Measurements from ENCODE around the gene RNF112.

RNF112 gene

DNA sequence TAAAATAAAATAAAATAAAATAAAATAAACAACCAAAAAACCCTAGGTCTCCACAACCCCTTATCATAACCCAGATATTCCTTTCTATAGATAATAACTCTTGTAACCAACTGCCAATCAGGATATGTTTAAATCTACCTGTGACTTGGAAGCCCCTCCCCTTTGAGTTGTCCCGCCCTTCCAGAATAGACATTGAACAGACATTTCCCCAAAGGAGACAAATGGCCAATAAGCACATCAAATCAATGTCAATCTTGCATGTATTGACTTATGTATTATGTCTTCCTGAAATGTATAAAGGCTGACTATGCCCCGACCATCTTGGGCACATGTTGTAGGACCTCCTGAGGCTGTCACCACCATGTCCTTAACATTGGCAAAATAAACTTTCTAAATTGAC lies 34.2 kb upstream of the RNF112 start:
- DNase-seq: no peak

DNA sequence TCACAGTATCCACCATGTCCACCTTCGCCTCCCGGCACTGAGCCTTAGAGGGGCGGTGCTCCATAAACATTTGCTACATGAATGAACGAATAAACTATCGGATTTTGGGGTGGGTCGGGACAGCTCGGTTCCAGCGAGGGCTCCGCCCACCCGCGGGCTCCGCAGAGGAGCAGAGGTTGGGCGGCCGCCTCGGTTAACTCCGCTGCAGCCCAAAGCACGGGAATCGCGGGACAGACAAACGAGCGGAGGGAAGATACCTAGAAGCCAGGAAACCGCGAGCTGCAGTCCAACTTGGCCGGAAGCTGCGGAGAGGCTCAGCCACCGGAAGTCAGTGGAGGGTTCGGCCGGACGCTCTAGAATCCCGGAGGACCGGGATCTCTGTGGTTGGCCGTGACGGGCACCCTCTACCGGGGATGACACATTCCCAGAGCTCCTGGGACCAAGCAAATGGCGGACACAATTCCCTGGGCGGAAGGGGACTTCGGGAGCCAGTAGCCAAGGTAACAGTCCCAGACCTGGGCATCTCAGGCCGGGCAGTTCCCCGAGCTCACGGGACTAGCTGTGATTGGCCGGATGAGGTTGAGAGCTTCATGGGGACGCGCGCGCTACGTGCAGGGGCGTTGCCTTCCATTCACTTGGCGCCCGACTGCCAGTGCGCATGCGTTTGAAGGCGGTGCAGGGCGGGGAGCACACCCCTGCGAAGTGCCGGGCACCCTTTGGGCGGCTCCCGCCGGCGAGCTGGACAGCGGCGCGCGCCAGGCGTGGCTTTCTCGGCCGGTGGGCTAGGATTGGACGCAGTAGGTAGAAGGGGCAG lies 33.2 kb upstream of the RNF112 start:
- DNase-seq: peak; percentile 93

DNA sequence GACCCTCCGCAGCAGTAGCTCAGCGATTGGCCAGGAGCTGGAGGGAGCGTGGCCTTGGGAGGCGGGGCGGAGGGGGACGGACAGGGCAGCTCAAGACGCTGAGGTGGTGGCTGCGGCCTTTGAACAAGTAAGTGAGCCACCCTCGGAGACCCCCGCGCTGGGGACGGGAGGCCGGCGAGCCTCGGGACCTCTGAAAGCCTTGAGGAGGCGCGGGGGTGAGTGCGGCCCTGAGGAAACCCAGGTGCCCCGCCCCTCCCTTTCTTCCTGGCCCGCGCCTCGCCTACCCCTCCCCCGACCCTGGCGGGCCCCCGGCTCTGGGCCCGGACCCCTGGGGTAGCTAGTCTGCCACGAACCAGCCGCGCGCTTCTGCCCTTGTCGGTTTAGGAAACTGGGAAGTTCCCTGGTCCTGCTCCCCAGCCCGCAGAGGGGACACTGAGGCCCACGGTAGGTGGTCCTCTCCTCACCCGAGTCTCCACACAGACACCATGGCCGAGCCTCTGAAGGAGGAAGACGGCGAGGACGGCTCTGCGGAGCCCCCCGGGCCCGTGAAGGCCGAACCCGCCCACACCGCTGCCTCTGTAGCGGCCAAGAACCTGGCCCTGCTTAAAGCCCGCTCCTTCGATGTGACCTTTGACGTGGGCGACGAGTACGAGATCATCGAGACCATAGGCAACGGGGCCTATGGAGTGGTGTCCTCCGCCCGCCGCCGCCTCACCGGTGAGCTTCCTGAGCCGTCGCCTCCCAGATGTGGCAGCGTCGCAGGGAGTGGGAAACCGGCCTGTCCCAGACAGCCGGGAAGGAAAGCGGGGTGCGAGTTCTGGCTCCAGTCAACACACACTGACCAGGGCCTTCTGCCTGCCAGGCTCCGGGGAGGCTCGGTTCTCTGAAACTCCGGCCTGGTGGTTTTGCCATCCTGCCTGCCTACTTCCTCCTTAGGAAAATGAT lies 32.3 kb upstream of the RNF112 start, which contains the start of gene MAPK7:
MAPK7 (plus strand) TSS at position 83 of the 945 bp plus-strand sequence; CDS start at position 486, 403 bp downstream.
- peak; percentile 23 for DNase-seq

DNA sequence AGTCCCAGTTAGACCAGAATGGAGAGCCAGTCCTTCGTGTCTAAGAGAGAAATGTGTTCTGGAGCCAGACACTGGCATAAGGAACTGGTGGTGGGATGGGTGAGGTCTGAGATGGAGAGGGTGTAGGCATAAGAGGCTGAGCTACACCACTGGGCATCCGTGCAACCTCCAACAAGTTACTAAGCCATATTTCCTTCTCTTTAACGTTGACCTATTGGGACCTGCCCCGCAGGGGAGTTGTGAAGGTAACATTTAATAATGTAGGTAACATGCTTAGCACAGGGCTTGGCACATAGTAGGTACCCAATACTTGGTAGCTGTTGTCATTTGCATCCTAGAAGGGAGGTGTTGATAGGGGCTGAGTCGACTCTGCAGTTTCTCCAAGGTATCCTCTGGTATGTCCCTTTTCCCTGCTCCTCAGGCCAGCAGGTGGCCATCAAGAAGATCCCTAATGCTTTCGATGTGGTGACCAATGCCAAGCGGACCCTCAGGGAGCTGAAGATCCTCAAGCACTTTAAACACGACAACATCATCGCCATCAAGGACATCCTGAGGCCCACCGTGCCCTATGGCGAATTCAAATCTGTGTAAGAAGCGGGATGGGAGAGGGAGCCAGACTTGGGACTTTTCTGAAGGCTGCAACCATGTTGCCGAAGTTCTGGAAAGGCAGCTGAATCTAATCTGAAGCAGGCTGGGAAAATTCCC lies 31.5 kb upstream of the RNF112 start:
- DNase-seq: no peak

DNA sequence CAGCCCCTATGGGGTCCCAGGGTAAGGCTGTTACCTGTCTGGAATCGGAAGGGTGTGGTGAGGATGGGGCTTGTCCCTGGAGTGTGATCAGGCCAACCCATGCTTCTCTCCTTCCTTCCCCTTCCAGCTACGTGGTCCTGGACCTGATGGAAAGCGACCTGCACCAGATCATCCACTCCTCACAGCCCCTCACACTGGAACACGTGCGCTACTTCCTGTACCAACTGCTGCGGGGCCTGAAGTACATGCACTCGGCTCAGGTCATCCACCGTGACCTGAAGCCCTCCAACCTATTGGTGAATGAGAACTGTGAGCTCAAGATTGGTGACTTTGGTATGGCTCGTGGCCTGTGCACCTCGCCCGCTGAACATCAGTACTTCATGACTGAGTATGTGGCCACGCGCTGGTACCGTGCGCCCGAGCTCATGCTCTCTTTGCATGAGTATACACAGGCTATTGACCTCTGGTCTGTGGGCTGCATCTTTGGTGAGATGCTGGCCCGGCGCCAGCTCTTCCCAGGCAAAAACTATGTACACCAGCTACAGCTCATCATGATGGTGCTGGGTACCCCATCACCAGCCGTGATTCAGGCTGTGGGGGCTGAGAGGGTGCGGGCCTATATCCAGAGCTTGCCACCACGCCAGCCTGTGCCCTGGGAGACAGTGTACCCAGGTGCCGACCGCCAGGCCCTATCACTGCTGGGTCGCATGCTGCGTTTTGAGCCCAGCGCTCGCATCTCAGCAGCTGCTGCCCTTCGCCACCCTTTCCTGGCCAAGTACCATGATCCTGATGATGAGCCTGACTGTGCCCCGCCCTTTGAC lies 30.3 kb upstream of the RNF112 start:
- no peak for DNase-seq

DNA sequence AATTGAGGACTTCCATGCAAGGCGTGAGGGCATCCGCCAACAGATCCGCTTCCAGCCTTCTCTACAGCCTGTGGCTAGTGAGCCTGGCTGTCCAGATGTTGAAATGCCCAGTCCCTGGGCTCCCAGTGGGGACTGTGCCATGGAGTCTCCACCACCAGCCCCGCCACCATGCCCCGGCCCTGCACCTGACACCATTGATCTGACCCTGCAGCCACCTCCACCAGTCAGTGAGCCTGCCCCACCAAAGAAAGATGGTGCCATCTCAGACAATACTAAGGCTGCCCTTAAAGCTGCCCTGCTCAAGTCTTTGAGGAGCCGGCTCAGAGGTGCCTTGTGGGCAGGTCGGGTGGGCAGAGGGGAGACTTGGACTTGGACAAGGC lies 29.7 kb upstream of the RNF112 start:
- DNase-seq: no peak

DNA sequence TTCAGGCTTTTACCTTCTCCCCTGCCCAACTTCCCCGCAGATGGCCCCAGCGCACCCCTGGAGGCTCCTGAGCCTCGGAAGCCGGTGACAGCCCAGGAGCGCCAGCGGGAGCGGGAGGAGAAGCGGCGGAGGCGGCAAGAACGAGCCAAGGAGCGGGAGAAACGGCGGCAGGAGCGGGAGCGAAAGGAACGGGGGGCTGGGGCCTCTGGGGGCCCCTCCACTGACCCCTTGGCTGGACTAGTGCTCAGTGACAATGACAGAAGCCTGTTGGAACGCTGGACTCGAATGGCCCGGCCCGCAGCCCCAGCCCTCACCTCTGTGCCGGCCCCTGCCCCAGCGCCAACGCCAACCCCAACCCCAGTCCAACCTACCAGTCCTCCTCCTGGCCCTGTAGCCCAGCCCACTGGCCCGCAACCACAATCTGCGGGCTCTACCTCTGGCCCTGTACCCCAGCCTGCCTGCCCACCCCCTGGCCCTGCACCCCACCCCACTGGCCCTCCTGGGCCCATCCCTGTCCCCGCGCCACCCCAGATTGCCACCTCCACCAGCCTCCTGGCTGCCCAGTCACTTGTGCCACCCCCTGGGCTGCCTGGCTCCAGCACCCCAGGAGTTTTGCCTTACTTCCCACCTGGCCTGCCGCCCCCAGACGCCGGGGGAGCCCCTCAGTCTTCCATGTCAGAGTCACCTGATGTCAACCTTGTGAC lies 29.1 kb upstream of the RNF112 start:
- no peak for DNase-seq

DNA sequence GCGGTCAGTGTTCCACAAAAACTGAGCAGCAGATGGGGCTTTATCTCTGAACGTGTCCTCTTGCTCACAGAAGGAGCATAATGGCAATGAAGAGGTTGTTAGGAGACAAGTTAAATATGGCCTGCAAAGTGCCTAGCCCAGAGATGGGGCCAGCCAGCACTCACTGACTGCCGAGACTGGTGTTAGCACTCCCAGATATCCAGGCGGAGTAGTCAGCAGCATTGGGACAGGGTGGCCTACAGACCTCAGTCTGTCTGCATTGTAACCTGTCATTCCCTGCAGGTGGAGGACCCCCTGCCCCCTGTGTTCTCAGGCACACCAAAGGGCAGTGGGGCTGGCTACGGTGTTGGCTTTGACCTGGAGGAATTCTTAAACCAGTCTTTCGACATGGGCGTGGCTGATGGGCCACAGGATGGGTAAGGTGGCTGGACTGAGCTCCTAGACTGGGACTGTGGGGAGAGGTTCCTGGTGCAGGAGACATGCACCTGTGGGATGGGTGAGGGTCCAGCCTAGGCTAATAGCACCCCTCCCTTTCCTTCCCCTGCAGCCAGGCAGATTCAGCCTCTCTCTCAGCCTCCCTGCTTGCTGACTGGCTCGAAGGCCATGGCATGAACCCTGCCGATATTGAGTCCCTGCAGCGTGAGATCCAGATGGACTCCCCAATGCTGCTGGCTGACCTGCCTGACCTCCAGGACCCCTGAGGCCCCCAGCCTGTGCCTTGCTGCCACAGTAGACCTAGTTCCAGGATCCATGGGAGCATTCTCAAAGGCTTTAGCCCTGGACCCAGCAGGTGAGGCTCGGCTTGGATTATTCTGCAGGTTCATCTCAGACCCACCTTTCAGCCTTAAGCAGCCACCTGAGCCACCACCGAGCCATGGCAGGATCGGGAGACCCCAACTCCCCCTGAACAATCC lies 28.2 kb upstream of the RNF112 start:
- no peak for DNase-seq

DNA sequence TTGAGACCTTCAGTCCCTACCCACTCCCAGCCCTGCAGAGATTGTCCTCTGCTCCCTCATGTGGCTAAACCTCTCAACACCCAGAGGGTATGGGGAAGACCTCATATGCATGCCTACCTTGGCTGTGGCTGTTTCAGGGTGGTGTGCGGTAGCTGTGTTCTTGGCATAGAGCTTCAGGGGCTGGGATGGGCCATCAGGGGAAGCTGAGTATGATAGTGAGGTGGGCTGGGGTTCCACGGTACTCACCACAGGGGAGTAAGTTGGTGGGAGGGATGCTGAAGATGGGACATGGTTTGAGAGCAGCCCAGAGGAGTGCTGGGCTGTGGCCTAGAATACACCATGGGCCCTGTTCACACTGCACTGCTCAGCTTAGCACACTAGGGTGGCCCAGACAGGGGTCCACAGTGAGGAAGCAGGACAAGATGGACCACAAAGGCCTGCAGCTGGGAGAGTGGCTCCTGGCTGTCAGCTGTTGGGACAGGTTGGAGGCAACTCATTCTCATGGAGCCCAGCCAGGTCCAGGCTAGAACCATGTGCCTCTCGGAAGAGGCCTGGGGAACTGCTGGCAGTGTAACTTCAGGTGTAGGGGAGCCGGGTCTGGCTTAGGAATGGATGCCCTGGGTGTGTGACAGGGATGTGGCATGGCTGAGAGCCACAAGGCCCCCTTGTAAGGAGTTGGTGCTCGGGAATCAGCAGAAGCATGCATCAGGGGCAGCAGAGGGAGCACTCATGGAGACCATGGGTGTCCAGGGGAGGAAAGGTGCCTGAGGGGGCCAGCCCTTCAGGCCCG lies 27.2 kb upstream of the RNF112 start:
- no peak for DNase-seq

DNA sequence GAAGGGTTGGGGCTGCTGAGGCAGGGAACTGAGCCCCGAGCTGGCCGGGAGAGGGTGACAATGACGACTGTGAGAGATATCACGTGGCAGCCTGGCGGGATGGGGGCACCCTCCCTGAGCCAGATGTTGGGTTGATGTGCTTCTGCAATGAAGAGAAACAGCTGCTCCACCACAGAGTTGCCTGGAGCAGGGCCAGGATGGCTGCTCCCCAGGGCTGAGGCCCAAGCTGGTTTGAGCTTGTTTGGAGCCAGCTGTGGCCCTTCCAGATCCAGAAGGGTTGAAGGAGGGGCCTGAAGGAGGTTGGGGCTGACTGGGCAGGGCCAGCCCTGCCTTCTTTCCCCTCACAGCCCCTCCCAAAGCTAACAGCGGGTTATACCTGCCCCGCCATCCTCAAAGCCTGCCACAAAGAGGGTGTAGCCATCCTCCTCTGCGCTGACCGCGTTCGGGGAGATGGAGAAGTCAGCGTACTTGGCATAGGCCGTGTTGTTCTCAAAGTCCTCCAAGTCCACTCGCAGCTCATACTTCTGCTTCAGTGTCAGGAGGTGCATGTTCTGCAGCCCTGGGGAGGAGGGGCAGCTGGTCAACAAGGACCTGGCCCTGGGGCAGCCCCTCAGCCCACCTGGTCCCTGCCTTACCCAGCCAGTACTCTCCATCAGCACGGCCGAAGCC lies 26.2 kb upstream of the RNF112 start:
- DNase-seq: no peak

DNA sequence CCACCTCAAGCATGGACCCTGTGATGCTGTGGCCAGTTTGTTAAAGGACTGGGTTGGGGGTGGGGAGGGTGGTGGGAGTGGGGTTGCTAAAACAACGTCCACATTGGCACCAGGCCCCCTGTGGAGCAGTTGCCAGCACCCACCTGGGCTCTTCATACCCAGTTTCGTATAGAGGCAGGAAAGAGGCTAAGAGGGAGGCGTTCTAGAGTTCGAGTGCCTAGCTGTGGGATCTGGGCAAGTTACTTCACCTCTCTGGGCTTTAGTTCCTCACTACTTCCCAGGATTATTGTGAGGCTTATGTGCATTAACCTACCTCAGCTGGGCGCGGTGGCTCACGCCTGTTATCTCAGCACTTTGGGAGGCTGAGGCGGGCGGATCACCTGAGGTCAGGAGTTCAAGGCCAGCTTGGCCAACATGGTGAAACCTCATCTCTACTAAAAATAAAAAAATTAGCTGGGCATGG lies 25.5 kb upstream of the RNF112 start:
- DNase-seq: no peak

DNA sequence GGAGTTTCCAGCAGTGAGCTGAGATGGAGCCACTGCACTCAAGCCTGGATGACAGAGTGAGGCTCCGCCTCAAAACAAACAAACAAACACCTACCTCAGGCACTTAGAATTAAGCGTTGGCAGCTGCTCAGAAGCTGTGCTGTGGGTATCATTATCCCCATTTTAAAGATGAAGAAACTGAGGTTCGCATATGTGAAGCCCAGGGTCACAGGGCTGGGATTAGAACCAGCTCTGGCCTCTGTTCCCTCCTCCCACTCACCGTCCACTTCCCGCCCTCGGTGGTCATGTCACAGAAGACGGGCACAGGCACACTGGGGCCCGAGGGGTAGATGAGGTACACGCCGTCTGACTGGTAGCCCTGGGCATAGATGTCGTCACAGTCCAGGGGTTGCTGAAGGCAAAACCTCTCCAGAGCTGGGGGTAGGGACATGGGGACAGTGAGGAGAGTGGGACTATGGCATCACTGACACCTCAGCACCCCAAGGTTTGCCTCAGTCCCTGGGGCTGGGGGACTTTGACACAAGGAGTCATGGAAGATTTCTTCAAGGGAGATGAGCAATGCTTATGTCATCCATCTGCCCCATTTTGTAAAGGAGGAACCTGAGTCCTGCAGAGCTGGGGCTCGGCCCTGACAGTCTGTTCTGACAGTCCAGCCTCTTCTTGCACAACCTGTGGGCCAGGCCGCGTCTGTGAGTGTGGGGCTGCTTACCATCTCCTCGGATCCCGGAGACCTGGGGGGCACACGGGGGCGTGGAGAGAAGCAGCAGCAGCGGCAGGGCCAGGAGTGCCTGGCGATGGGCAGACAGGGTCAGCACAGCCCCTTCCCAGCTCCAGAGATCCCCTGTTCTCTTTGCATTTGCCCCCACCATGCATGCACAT lies 24.7 kb upstream of the RNF112 start:
- DNase-seq: no peak

DNA sequence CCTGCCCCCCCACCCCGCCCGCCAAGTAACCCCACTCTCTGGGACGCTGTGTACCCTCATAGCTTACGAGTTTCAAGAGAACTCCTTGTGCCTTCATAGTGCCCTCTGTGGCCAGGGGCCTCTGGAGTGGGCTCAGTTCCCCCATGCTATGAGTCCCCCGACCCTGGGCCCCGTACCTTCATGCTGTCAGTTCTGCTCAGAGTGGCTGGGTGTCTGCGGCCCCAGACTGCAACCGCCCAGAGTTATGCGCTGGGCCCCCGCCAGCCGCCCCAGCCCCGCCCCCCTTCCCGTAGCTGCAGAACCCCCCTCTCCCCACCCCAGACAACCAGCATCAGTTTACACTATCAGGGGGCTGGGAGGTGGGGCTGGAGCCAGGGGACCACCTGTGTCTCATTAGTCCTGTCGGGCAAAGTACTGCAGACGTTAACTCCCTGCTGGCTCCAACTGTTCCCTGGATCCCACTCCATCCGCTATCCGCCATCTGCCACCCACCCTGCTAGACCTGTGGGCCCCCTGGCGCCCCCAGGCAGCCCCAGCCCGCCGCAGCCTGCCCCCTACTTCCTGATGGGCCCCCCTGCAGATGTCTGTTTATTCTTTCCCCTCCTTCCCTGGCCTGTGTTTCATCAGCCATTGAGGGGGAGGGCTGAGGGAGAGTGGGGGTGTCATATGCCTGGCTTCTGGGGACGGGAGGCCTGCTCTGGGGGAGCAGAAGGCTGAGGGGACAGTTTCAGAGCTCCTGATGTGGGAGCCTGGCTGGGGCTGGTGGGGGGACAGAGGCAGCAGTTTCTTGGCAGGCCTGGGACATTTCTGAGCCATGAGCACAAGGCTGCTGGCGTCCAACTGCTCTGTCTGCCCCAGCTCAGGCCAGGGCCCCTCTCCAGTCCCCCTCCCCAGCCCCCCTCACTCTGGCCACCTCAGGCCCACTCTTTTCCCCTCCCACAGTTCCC lies 23.8 kb upstream of the RNF112 start, which contains the start of gene MFAP4:
MFAP4 (minus strand) TSS at position 217 of the 947 bp plus-strand sequence; CDS start at position 182, 35 bp downstream.
- no peak for DNase-seq

DNA sequence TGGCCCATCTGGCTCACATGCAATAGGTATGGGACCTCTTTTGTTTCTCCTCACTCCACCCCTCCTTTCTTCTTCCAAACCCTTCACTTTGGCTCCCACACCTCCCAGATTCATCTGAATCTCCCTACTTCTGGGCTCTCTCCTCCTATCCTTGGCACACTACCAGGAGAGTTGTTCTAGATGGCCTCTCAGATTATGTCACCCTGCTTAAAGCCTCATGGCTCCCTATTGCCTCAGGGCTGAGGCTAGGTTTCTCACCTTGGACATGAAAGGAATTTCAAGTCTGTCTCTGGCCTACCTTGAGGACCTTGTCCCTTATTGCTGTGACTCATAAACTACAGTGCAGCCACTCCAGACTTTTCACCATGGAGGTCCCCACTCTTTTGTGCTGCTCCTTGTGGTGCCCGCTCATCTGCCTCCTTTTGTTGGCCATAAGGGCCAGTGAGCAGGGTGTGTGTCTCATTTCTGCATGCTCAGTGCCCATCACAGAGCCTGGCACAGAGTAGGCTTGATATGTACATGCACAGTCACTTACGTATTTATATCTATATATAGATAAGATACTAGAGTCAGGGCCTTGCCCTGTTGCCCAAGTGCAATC lies 23.0 kb upstream of the RNF112 start:
- no peak for DNase-seq

DNA sequence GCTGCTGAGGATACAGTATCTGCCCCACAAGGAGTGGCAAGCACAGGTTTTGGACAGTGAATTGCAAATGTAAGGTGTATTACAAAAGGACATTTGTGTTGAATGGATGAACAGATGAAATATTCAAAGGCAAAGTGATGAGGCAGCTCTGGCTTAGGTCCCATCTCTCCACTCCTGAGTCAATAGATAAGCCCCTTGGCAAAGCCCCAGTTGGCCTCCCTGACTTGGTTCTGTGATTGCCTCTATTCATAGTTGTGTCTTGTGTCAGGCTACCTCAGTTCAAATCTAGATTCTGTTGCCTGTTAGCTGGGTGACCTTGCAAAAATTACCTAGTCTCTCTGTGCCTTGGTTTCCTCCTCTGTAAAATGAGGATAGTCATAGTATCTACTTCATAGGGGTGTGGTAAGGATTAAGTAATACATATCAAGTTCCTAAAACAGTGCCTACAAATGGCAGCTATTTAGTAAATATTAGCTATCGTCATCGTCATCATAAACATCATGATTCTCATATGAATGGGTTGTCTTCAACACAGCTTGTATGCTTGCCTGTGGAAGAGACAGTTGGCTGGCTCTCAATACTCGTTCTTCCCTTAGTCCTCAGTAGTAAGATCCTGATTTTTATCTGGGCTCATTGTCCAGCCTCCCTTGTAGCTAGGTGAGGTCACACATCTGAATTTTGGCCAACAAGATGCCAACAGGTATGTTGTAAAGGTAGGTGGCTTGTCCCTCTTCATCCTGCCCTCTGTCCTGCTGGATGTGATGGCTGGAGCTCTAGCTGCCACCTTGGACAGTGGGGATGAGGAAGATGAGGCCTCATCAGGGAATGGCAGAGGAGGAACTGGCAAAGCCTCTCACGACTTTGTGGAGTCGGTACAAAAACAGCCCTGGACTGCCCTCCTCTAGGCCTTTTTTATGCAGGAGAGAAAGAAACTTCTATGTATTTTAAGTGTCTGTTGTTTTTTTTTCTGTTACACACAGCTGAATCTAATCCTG lies 21.9 kb upstream of the RNF112 start:
- no peak for DNase-seq
